Measurements from ENCODE around the gene DDIT3.
"Not testable (repeated sequence)": the region's sequence is repeated elsewhere in the genome, so short reads cannot be mapped to it uniquely, and the experiment has no call there.

The DDIT3 gene

GRCh38 chr12:57520053-57520818, at the start of gene DDIT3:
DDIT3 (minus strand) TSS chr12:57520514; CDS start chr12:57517406, 3,108 bp downstream.
- H3K9me3 Mint-ChIP-seq, result no peaks in the 10 kb centered on the region
- peak within 1 kb of the TSS; percentile 100 for H3K27ac Mint-ChIP-seq
- H3K4me3 Mint-ChIP-seq, result peak within 1 kb of the TSS; percentile 94
- peaks cover 50% of the 10 kb centered on the region for H3K4me1 Mint-ChIP-seq (ENCODE audit: low read depth)
- no peaks in the 10 kb centered on the region for H3K27me3 Mint-ChIP-seq (ENCODE audit: low read depth)
- H3K36me3 Mint-ChIP-seq (ENCODE audit: low read depth), result peaks cover 50% of the 10 kb centered on the region

GRCh38 chr12:57569858-57570257, 49.5 kb upstream of the DDIT3 start:
- H3K27me3 Mint-ChIP-seq (ENCODE audit: low read depth), result no peaks in the 10 kb centered on the region
- H3K4me1 Mint-ChIP-seq (ENCODE audit: low read depth), result no peaks in the 10 kb centered on the region
- H3K4me3 Mint-ChIP-seq, result no peak overlapping the region
- H3K9me3 Mint-ChIP-seq, result no peaks in the 10 kb centered on the region
- no peak overlapping the region for H3K27ac Mint-ChIP-seq
- H3K36me3 Mint-ChIP-seq (ENCODE audit: low read depth), result no peaks in the 10 kb centered on the region

- Mint-ChIP-seq H3K36me3 (ENCODE audit: low read depth) (no peaks in the 10 kb centered on the region), H3K4me3 (no peak overlapping the region), H3K27ac (no peak overlapping the region), H3K27me3 (ENCODE audit: low read depth) (no peaks in the 10 kb centered on the region), H3K9me3 (no peaks in the 10 kb centered on the region), H3K4me1 (ENCODE audit: low read depth) (no peaks in the 10 kb centered on the region)
Observed at GRCh38 chr12:57568838-57569237, 48.5 kb upstream of the DDIT3 start.

GRCh38 chr12:57564178-57564740, 43.9 kb upstream of the DDIT3 start:
- H3K27me3 Mint-ChIP-seq (ENCODE audit: low read depth), result peaks cover 11% of the 10 kb centered on the region
- no peaks in the 10 kb centered on the region for H3K9me3 Mint-ChIP-seq
- no peak overlapping the region for H3K4me3 Mint-ChIP-seq
- no peak overlapping the region for H3K27ac Mint-ChIP-seq
- no peaks in the 10 kb centered on the region for H3K4me1 Mint-ChIP-seq (ENCODE audit: low read depth)
- no peaks in the 10 kb centered on the region for H3K36me3 Mint-ChIP-seq (ENCODE audit: low read depth)

- H3K4me3 Mint-ChIP-seq, result no peak overlapping the region
- H3K36me3 Mint-ChIP-seq (ENCODE audit: low read depth), result no peaks in the 10 kb centered on the region
- H3K27me3 Mint-ChIP-seq (ENCODE audit: low read depth), result peaks cover 11% of the 10 kb centered on the region
- no peak overlapping the region for H3K27ac Mint-ChIP-seq
- H3K4me1 Mint-ChIP-seq (ENCODE audit: low read depth), result no peaks in the 10 kb centered on the region
- H3K9me3 Mint-ChIP-seq, result no peaks in the 10 kb centered on the region
Observed at GRCh38 chr12:57563358-57563757, 43.0 kb upstream of the DDIT3 start.

- H3K9me3 Mint-ChIP-seq; H3K4me1 Mint-ChIP-seq (ENCODE audit: low read depth); H3K36me3 Mint-ChIP-seq (ENCODE audit: low read depth); H3K4me3 Mint-ChIP-seq; H3K27ac Mint-ChIP-seq: not testable (repeated sequence)
- H3K27me3 Mint-ChIP-seq (ENCODE audit: low read depth), result peaks cover 11% of the 10 kb centered on the region
Observed at GRCh38 chr12:57561117-57561516, 40.8 kb upstream of the DDIT3 start.

- H3K36me3 Mint-ChIP-seq (ENCODE audit: low read depth), result no peaks in the 10 kb centered on the region
- H3K4me3 Mint-ChIP-seq, result no peak overlapping the region
- H3K27me3 Mint-ChIP-seq (ENCODE audit: low read depth), result peaks cover 11% of the 10 kb centered on the region
- no peaks in the 10 kb centered on the region for H3K9me3 Mint-ChIP-seq
- no peak overlapping the region for H3K27ac Mint-ChIP-seq
- no peaks in the 10 kb centered on the region for H3K4me1 Mint-ChIP-seq (ENCODE audit: low read depth)
Observed at GRCh38 chr12:57560516-57560915, 40.2 kb upstream of the DDIT3 start.

GRCh38 chr12:57558864-57559263, 38.5 kb upstream of the DDIT3 start:
- Mint-ChIP-seq H3K4me1 (ENCODE audit: low read depth) (no peaks in the 10 kb centered on the region), H3K27me3 (ENCODE audit: low read depth) (peaks cover 18% of the 10 kb centered on the region), H3K4me3 (no peak overlapping the region), H3K9me3 (no peaks in the 10 kb centered on the region), H3K36me3 (ENCODE audit: low read depth) (no peaks in the 10 kb centered on the region), H3K27ac (no peak overlapping the region)

GRCh38 chr12:57554897-57555296, 34.6 kb upstream of the DDIT3 start:
- Mint-ChIP-seq H3K9me3 (no peaks in the 10 kb centered on the region), H3K4me1 (ENCODE audit: low read depth) (peaks cover 2% of the 10 kb centered on the region), H3K27me3 (ENCODE audit: low read depth) (peaks cover 11% of the 10 kb centered on the region), H3K36me3 (ENCODE audit: low read depth) (no peaks in the 10 kb centered on the region), H3K27ac (no peak overlapping the region), H3K4me3 (no peak overlapping the region)

- Mint-ChIP-seq H3K9me3 (no peaks in the 10 kb centered on the region), H3K4me3 (no peak overlapping the region), H3K27me3 (ENCODE audit: low read depth) (peaks cover 12% of the 10 kb centered on the region), H3K36me3 (ENCODE audit: low read depth) (no peaks in the 10 kb centered on the region), H3K4me1 (ENCODE audit: low read depth) (peaks cover 3% of the 10 kb centered on the region), H3K27ac (no peak overlapping the region)
Observed at GRCh38 chr12:57554453-57554852, 34.1 kb upstream of the DDIT3 start.

- no peaks in the 10 kb centered on the region for H3K36me3 Mint-ChIP-seq (ENCODE audit: low read depth)
- no peak overlapping the region for H3K4me3 Mint-ChIP-seq
- H3K9me3 Mint-ChIP-seq, result no peaks in the 10 kb centered on the region
- no peak overlapping the region for H3K27ac Mint-ChIP-seq
- H3K27me3 Mint-ChIP-seq (ENCODE audit: low read depth), result peaks cover 20% of the 10 kb centered on the region
- peaks cover 9% of the 10 kb centered on the region for H3K4me1 Mint-ChIP-seq (ENCODE audit: low read depth)
Observed at GRCh38 chr12:57553343-57554202, 33.3 kb upstream of the DDIT3 start.

- H3K36me3 Mint-ChIP-seq (ENCODE audit: low read depth), result no peaks in the 10 kb centered on the region
- H3K27me3 Mint-ChIP-seq (ENCODE audit: low read depth), result peaks cover 27% of the 10 kb centered on the region
- peaks cover 11% of the 10 kb centered on the region for H3K4me1 Mint-ChIP-seq (ENCODE audit: low read depth)
- H3K27ac Mint-ChIP-seq, result no peak overlapping the region
- no peaks in the 10 kb centered on the region for H3K9me3 Mint-ChIP-seq
- no peak overlapping the region for H3K4me3 Mint-ChIP-seq
Observed at GRCh38 chr12:57552835-57553313, 32.6 kb upstream of the DDIT3 start.

- no peak overlapping the region for H3K27ac Mint-ChIP-seq
- H3K9me3 Mint-ChIP-seq, result no peaks in the 10 kb centered on the region
- peaks cover 31% of the 10 kb centered on the region for H3K27me3 Mint-ChIP-seq (ENCODE audit: low read depth)
- no peaks in the 10 kb centered on the region for H3K36me3 Mint-ChIP-seq (ENCODE audit: low read depth)
- H3K4me3 Mint-ChIP-seq, result no peak overlapping the region
- peaks cover 17% of the 10 kb centered on the region for H3K4me1 Mint-ChIP-seq (ENCODE audit: low read depth)
Observed at GRCh38 chr12:57552306-57552651, 32.0 kb upstream of the DDIT3 start.

- Mint-ChIP-seq H3K4me1 (ENCODE audit: low read depth) (peaks cover 20% of the 10 kb centered on the region), H3K4me3 (no peak overlapping the region), H3K27ac (no peak overlapping the region), H3K27me3 (ENCODE audit: low read depth) (peaks cover 33% of the 10 kb centered on the region), H3K9me3 (no peaks in the 10 kb centered on the region), H3K36me3 (ENCODE audit: low read depth) (no peaks in the 10 kb centered on the region)
Observed at GRCh38 chr12:57551637-57552305, 31.5 kb upstream of the DDIT3 start.
